HepG2 (cell line): ENCODE data around the gene NCMAP. TPM values are rescaled to one million over a fixed set of nuclear protein-coding genes. Genes with fewer than 3 reads are reported as not detected.

Source experiments
- ATAC-seq: fragments of 200-7000 bp; cut with Tn5 transposase; 3 replicates; pipeline ENCODE4 v1.9.1; 2020; ENCODE audit warnings: mild to moderate bottlenecking, moderate library complexity
- BruUV-seq: library from RNA; stranded (reverse); fragments of 400-500 nt; replicated peaks from 2 replicates; lab custom pipeline; 2021; lab: Mats Ljungman, UMichigan
- CTCF ChIA-PET: fragments of 300-600 bp; formaldehyde crosslinking; extraction: SDS; loops from one replicate; lab custom pipeline; 2021; ENCODE audit warnings: low total read pairs, inconsistent platforms, low intra/inter-chr PET ratio; lab: Yijun Ruan, JAX
- POLR2A ChIA-PET: fragments of 350-600 bp; sonication (Branson Sonifier 250); formaldehyde crosslinking; loops from one replicate; lab custom pipeline; 2020; ENCODE audit warnings: antibody characterized with exemption, inconsistent platforms; lab: Yijun Ruan, JAX
- DNase-seq: peaks from one replicate; pipeline ENCODE4 v3.0.0-alpha.2; 2015; ENCODE audit warnings: low spot score
- FAIRE-seq: peaks from 3 replicates; lab custom pipeline; 2011; peaks lifted over from hg19 to GRCh38; lab: Jason Lieb, UNC
- H2AFZ ChIP-seq: one replicate; pipeline ENCODE4 v1.6.1; 2011; ENCODE audit warnings: low read length, inconsistent platforms
- H3K27ac ChIP-seq: fragments of 300-600 bp; 3 replicates; pipeline ENCODE4 v1.8.0; 2011; ENCODE audit warnings: mixed run types, mild to moderate bottlenecking, mixed read lengths, low read length, inconsistent platforms; ENCODE audit not compliant: insufficient read depth; ENCODE audit errors: extremely low read length
- H3K27me3 ChIP-seq, 2 experiments: fragments of 200-600 bp in 1 of 2; 2 replicates in 1 of 2; 3 replicates in 1 of 2; pipeline versions ENCODE4 v1.6.0 to v1.8.0; 2011; ENCODE audit warnings: low read length in 2 of 2, mild to moderate bottlenecking in 2 of 2, moderate library complexity in 2 of 2, inconsistent platforms in 1 of 2; ENCODE audit not compliant: insufficient read depth in 2 of 2, control insufficient read depth in 1 of 2
- H3K36me3 ChIP-seq, 2 experiments: fragments of 200-600 bp in 1 of 2; replicated peaks in 1 of 2; 2 replicates in 1 of 2; 3 replicates in 1 of 2; pipeline versions ENCODE4 v1.5.1 to v1.8.0; 2011; ENCODE audit warnings: low read length in 2 of 2, inconsistent platforms in 1 of 2; ENCODE audit not compliant: insufficient read depth in 2 of 2, control insufficient read depth in 1 of 2
- H3K4me1 ChIP-seq: 2 replicates; pipeline ENCODE4 v1.5.1; 2012; ENCODE audit warnings: low read length, inconsistent platforms; ENCODE audit not compliant: insufficient read depth
- H3K4me2 ChIP-seq: 2 replicates; pipeline ENCODE4 v1.6.0; 2011; ENCODE audit warnings: low read depth, low read length, inconsistent platforms
- H3K4me3 ChIP-seq, 3 experiments: fragments of 200-600 bp in 1 of 3; sonication (generic), shearing (Covaris generic) in 1 of 3; replicated peaks in 1 of 3; 2 replicates each; pipeline ENCODE4 v1.5.1; 2011 to 2016; ENCODE audit warnings: low read length in 3 of 3, inconsistent platforms in 2 of 3, low read depth in 2 of 3, mild to moderate bottlenecking in 2 of 3, control low read depth in 1 of 3, mixed read lengths in 1 of 3; ENCODE audit not compliant: insufficient read depth in 1 of 3
- H3K79me2 ChIP-seq: one replicate; pipeline ENCODE4 v1.6.1; 2011; ENCODE audit warnings: low read length, inconsistent platforms; ENCODE audit not compliant: insufficient read depth
- H3K9ac ChIP-seq: 2 replicates; pipeline ENCODE4 v1.6.0; 2011; ENCODE audit warnings: mild to moderate bottlenecking, low read depth, low read length, inconsistent platforms; ENCODE audit not compliant: insufficient read depth
- H3K9me3 ChIP-seq: 2 replicates; pipeline ENCODE4 v1.5.1; 2012; ENCODE audit warnings: mild to moderate bottlenecking, low read length
- H4K20me1 ChIP-seq: 2 replicates; pipeline ENCODE4 v1.6.0; 2011; ENCODE audit warnings: inconsistent platforms, mild to moderate bottlenecking, low read length, moderate library complexity; ENCODE audit not compliant: insufficient read depth
- E2F1 ChIP-seq: sonication (generic); formaldehyde crosslinking; IDR thresholded peaks from 2 replicates; pipeline ENCODE4 v1.5.0; 2020; ENCODE audit warnings: missing genetic modification reagents
- FOXJ3 ChIP-seq: sonication (generic); formaldehyde crosslinking; IDR thresholded peaks from 2 replicates; pipeline ENCODE4 v1.4.0; 2020; ENCODE audit warnings: missing genetic modification reagents, mild to moderate bottlenecking, borderline replicate concordance
- MTERF4 ChIP-seq: sonication (generic); formaldehyde crosslinking; IDR thresholded peaks from 2 replicates; pipeline ENCODE4 v1.8.0; 2023; ENCODE audit warnings: mild to moderate bottlenecking, missing genetic modification reagents
- PBX2 ChIP-seq: IDR thresholded peaks from 2 replicates; pipeline ENCODE4 v1.6.1; 2016; ENCODE audit warnings: control low read depth
- ZNF142 ChIP-seq: sonication (generic); formaldehyde crosslinking; IDR thresholded peaks from 2 replicates; pipeline ENCODE4 v1.4.0; 2020; ENCODE audit warnings: missing genetic modification reagents
- ZNF264 ChIP-seq: sonication (generic); formaldehyde crosslinking; IDR thresholded peaks from 2 replicates; pipeline ENCODE4 v1.4.0; 2020; ENCODE audit warnings: missing genetic modification reagents
- WGBS: methylation state at CpG from one replicate; pipeline ENCODE4 v1.1.6; 2017; ENCODE audit warnings: low lambda C conversion rate; 5-methylcytosine and 5-hydroxymethylcytosine counted together
- in situ Hi-C: cut with HindIII; loops from 2 replicates; pipeline ENCODE4 v1.10.0; 2017; ENCODE audit warnings: low pct_unique_long_range_greater_than_20kb; ENCODE audit not compliant: extremely low pct_ligation_motif_present
- intact Hi-C: fragments of 100-400 bp; cut with micrococcal nuclease; formaldehyde crosslinking; loops from one replicate; pipeline ENCODE4 v1.10.0; 2022; ENCODE audit not compliant: unreplicated experiment
- polyA plus RNA-seq, 8 experiments: library from polyadenylated mRNA; depleted of rRNA in 3 of 8; stranded (reverse) in 7 of 8; unstranded in 1 of 8; fragments of >200 nt; fragmentation: Illumina TruSeq in 4 of 8; extraction: Trizol in 4 of 8; gene quantifications; 2 replicates each; pipeline versions ENCODE4 v1.2.1 to v1.2.3, GENCODE V29; 2011 to 2016; ENCODE audit warnings: low read depth in 4 of 8, missing spikeins in 1 of 8, mixed read lengths in 1 of 8; ENCODE audit not compliant: insufficient read depth in 1 of 8
- total RNA-seq, 5 experiments: library from RNA; depleted of rRNA; stranded (reverse); fragments of >200 nt; fragmentation: Illumina TruSeq; extraction: Trizol; gene quantifications; 2 replicates each; pipeline ENCODE4 v1.2.3, GENCODE V29; 2016; ENCODE audit warnings: low read depth in 1 of 5

NCMAP gene
- total and polyA plus RNA-seq, 2 of the 13 experiments (the other 11 are each of a cell fraction or from before 2014, with no cell fraction given), result 2.7 to 20.0 TPM

- Histone ChIP-seq H3K36me3 (no peaks in the 10 kb centered on the region), H3K4me3 (no peak overlapping the region), H3K4me2 (no peak overlapping the region), H3K79me2 (peaks cover 12% of the 10 kb centered on the region), H3K9me3 (no peaks in the 10 kb centered on the region), H3K4me1 (peaks cover 36% of the 10 kb centered on the region), H2AFZ (no peak overlapping the region), H3K27ac (no peak overlapping the region), H4K20me1 (no peaks in the 10 kb centered on the region), H3K9ac (no peak overlapping the region), H3K27me3 (no peaks in the 10 kb centered on the region)
- no TSS peak for BruUV-seq
- intact Hi-C loops, result loop anchor here (10.0 kb wide), 1 partner anchor 93 kb away; the partner anchor contains the start of genes NIPAL3 and STPG1
- POLR2A ChIA-PET, result no interaction called here
- 98% methylated on average over 5 of the region's 5 CpGs for WGBS
- ATAC-seq (no peak), DNase-seq (no peak), FAIRE-seq (no peak)
- TF ChIP-seq E2F1 (CRISPR knock-in tag), result no peak
- in situ Hi-C loops, result no loop called here
- CTCF ChIA-PET, result no interaction called here
Observed at GRCh38 chr1:24507405-24507804, 48.5 kb upstream of the NCMAP start.

GRCh38 chr1:24508911-24509310 lies 47.0 kb upstream of the NCMAP start:
- peaks cover 7% of the 10 kb centered on the region for H3K79me2 ChIP-seq
- intact Hi-C loops, result loop anchor here (10.0 kb wide), 1 partner anchor 94 kb away; the partner anchor contains the start of genes NIPAL3 and STPG1
- CTCF ChIA-PET, result no interaction called here

More at GRCh38 chr1:24508911-24509310, 47.0 kb upstream of the NCMAP start:
- in situ Hi-C loops, result no loop called here
- ATAC-seq (no peak), DNase-seq (no peak), FAIRE-seq (no peak)
- peaks cover 31% of the 10 kb centered on the region for H3K4me1 ChIP-seq
- H3K4me3 ChIP-seq, result no peak overlapping the region
- no peak for TF ChIP-seq ZNF142 (CRISPR knock-in tag)
- TF ChIP-seq FOXJ3, result no peak
- TF ChIP-seq ZNF264 (CRISPR knock-in tag), result no peak
- no peak for TF ChIP-seq PBX2
- TF ChIP-seq MTERF4 (CRISPR knock-in tag), result no peak
- H3K27ac ChIP-seq, result no peak overlapping the region
- H3K27me3 ChIP-seq, result no peaks in the 10 kb centered on the region
- POLR2A ChIA-PET, result no interaction called here
- no peaks in the 10 kb centered on the region for H3K36me3 ChIP-seq
- 96% methylated on average over 5 of the region's 5 CpGs for WGBS
- H3K9me3 ChIP-seq, result no peaks in the 10 kb centered on the region
- no peak overlapping the region for H3K4me2 ChIP-seq
- no peaks in the 10 kb centered on the region for H4K20me1 ChIP-seq
- no TSS peak for BruUV-seq
- no peak overlapping the region for H3K9ac ChIP-seq
- no peak overlapping the region for H2AFZ ChIP-seq
